Lung (tissue), 12 donors: ENCODE results near the gene ARMS2. TPM values are rescaled to one million over a fixed set of nuclear protein-coding genes. Genes with fewer than 3 reads are reported as not detected.

ENCODE experiments used
- ATAC-seq: fragments of 200-7000 bp; cut with Tn5 transposase; one replicate; pipeline ENCODE4 v1.9.1; 2020; ENCODE audit warnings: moderate number of reproducible peaks; ENCODE audit not compliant: insufficient read depth, low FRiP score
- DNase-seq, 3 donors: peaks; one replicate each; pipeline ENCODE4 v3.0.0-alpha.2; 2013 to 2017
- H3K27ac ChIP-seq, 2 donors: one replicate each; pipeline ENCODE4 v1.5.1; 2013; ENCODE audit warnings: mild to moderate bottlenecking in 2 of 2, moderate library complexity in 2 of 2, control low read depth in 1 of 2, inconsistent platforms in 1 of 2, low read depth in 1 of 2, low read length in 1 of 2
- H3K27me3 ChIP-seq, 3 donors: one replicate each; pipeline ENCODE4 v1.5.1; 2013; ENCODE audit warnings: low read length in 2 of 3; ENCODE audit not compliant: control insufficient read depth in 3 of 3, insufficient read depth in 3 of 3
- H3K36me3 ChIP-seq, 4 donors: one replicate each; pipeline ENCODE4 v1.5.1; 2013; ENCODE audit warnings: low read length in 4 of 4, mild to moderate bottlenecking in 1 of 4, moderate library complexity in 1 of 4; ENCODE audit not compliant: control insufficient read depth in 4 of 4, insufficient read depth in 4 of 4
- H3K4me1 ChIP-seq, 5 donors: one replicate each; pipeline ENCODE4 v1.5.1; 2013; ENCODE audit warnings: low read length in 5 of 5, mild to moderate bottlenecking in 2 of 5, moderate library complexity in 1 of 5; ENCODE audit not compliant: control insufficient read depth in 5 of 5, insufficient read depth in 5 of 5
- H3K4me3 ChIP-seq: one replicate; pipeline ENCODE4 v1.5.1; 2013; ENCODE audit warnings: mild to moderate bottlenecking, control low read depth, moderate library complexity
- H3K9ac ChIP-seq, 2 donors: one replicate each; pipeline ENCODE4 v1.5.1; 2013; ENCODE audit warnings: low read length in 2 of 2, control low read depth in 1 of 2; ENCODE audit not compliant: insufficient read depth in 1 of 2
- H3K9me3 ChIP-seq, 4 donors: one replicate each; pipeline ENCODE4 v1.5.1; 2013; ENCODE audit warnings: low read length in 3 of 4, mild to moderate bottlenecking in 1 of 4, moderate library complexity in 1 of 4; ENCODE audit not compliant: control insufficient read depth in 4 of 4, insufficient read depth in 3 of 4
- WGBS, 2 donors: extraction: QIAGEN DNeasy Blood & Tissue Kit; methylation state at CpG; one replicate each; pipeline ENCODE4 v1.1.7; 2013; 5-methylcytosine and 5-hydroxymethylcytosine counted together
- polyA plus RNA-seq, 2 donors: library from polyadenylated mRNA; stranded (reverse); fragments of 200-250 nt; gene quantifications; one replicate each; pipeline ENCODE4 v1.2.1, GENCODE V29; 2013
- total RNA-seq, 2 donors: library from RNA; depleted of rRNA in 1 of 2; stranded (reverse); fragments of >200 nt in 1 of 2; gene quantifications; one replicate each; pipeline ENCODE4 v1.2.1, GENCODE V29; 2014 to 2021
- TF ChIP-seq, protein P1 (sequence below): IDR thresholded peaks from 2 replicates; pipeline ENCODE4 v1.5.1; 2012; ENCODE audit warnings: mild to moderate bottlenecking; ENCODE audit errors: control extremely low read depth, extremely low read depth
- donor health status: control.
- donor health status: control.
- donor health status: Bipolar disorder and iron deficiency.
- donor health status: healthy.
- donor health status: DM: yes; HTN: yes; CAD: no.

ARMS2 gene
- total and polyA plus RNA-seq, 4 donors: not detected

DNA sequence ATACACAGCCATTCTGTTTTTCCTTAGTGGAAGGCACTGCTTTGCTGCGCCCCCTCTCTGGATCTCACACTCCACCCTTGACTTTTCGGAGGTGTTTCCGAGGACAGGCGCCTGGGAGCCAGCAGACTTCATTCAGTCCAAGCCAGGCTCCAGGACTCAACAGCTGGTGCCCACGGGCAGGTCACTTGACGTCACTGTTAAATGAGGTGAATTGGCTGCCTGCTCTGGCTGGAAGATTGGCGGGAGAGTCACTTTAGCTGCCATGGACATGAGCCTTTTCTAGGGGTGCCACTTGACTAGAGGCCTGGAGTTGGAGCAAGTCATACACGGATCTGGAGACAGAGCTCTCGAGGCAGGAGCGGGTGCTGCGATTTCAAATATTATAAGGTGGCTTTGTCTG lies 10.1 kb downstream of the ARMS2 start:
- TF ChIP-seq, protein P1, sequence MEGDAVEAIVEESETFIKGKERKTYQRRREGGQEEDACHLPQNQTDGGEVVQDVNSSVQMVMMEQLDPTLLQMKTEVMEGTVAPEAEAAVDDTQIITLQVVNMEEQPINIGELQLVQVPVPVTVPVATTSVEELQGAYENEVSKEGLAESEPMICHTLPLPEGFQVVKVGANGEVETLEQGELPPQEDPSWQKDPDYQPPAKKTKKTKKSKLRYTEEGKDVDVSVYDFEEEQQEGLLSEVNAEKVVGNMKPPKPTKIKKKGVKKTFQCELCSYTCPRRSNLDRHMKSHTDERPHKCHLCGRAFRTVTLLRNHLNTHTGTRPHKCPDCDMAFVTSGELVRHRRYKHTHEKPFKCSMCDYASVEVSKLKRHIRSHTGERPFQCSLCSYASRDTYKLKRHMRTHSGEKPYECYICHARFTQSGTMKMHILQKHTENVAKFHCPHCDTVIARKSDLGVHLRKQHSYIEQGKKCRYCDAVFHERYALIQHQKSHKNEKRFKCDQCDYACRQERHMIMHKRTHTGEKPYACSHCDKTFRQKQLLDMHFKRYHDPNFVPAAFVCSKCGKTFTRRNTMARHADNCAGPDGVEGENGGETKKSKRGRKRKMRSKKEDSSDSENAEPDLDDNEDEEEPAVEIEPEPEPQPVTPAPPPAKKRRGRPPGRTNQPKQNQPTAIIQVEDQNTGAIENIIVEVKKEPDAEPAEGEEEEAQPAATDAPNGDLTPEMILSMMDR: no peak
- DNase-seq (no peak), ATAC-seq (no peak)
- Histone ChIP-seq H3K27ac (no peak overlapping the region), H3K4me3 (no peak overlapping the region), H3K4me1 (peaks cover 6 to 29% (median 11%) of the 10 kb centered on the region in 5 donors), H3K36me3 (no peaks in the 10 kb centered on the region), H3K9ac (no peak overlapping the region), H3K27me3 (peaks cover 0 to 22% (median 9%) of the 10 kb centered on the region in 3 donors), H3K9me3 (no peaks in the 10 kb centered on the region)
- WGBS, 2 donors: 89% methylated on average over 11 of the region's 11 CpGs

DNA sequence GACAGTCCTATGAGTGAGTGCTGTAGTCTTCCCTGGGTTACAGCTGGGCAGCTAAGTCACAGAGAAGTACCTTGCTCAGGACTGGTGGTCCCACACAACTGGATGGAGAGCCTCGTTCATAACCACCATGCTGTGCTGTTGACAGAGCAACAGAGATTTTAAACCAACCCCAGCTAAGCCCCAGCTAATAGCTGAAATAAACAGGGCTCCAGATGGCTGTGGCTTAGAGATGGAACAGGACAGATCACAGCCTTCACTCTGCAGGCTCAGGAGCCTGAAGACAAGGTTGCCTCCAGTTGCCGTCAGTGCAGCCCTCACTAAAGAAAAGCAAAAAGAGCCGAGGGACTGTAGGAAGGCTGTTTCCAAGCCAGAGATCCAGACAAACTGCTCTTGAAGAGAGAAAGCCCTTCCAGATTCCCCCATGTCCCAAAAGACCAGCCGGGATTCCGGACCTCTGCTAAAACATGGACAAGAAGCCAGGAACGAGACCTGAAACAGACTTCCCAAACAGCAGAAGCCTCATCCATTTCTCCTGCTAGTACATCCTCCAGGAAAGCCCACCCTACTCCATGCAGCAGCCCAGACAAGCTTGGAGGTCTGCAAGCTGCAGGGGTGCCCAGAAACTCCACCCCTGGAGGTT lies 11.1 kb downstream of the ARMS2 start:
- no peak overlapping the region for H3K9ac ChIP-seq
- H3K27me3 ChIP-seq: peaks cover 0 to 19% (median 6%) of the 10 kb centered on the region in 3 donors
- H3K27ac ChIP-seq: no peak overlapping the region
- H3K36me3 ChIP-seq: no peaks in the 10 kb centered on the region
- no peak for ATAC-seq
- peaks cover 6 to 27% (median 9%) of the 10 kb centered on the region in 5 donors for H3K4me1 ChIP-seq
- H3K4me3 ChIP-seq: no peak overlapping the region
- no peak for DNase-seq
- TF ChIP-seq, protein P1: no peak
- 81 to 91% methylated on average over 6 of the region's 6 CpGs for WGBS, 2 donors
- H3K9me3 ChIP-seq: no peaks in the 10 kb centered on the region

DNA sequence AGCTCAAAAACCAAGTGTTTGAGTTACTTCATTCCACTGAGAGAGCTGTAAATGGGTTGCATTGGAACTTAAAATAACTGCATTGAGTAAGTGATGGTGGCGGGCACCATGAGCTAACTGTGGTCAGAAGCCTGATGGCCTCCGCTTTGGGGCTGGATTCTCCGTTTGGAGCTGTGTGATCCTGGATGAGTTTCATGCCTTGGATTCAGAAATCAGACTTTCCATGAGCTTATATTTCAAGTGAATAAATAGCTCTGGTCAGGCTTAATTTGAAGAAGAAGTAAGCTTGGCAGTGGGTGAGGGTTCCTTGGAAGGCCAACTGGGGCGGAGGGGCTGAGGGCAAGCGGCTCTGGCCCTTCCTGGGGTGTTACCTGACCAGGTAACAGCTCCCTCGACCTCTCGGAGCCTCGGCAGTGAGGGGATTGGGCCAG lies 12.5 kb downstream of the ARMS2 start:
- TF ChIP-seq, protein P1: no peak
- Histone ChIP-seq H3K4me3 (no peak overlapping the region), H3K4me1 (peaks cover 3 to 19% (median 8%) of the 10 kb centered on the region in 5 donors), H3K36me3 (no peaks in the 10 kb centered on the region), H3K9ac (no peak overlapping the region), H3K27ac (no peak overlapping the region), H3K27me3 (peaks cover 0 to 21% (median 6%) of the 10 kb centered on the region in 3 donors), H3K9me3 (no peaks in the 10 kb centered on the region)
- ATAC-seq (no peak), DNase-seq (no peak)
- WGBS, 2 donors: 78 to 86% methylated on average over 8 of the region's 8 CpGs
